H4 (cell line): ENCODE measurements around the gene PPP1R7. TPM values are rescaled to one million over a fixed set of nuclear protein-coding genes. Genes with fewer than 3 reads are reported as not detected.

Experiments
- DNase-seq: peaks from one replicate; pipeline ENCODE4 v3.0.0-alpha.2; 2015; ENCODE audit warnings: low spot score
- total RNA-seq: library from RNA; depleted of rRNA; stranded (reverse); fragments of >200 nt; shearing (Covaris generic); gene quantifications from 2 replicates; pipeline ENCODE4 v1.2.3, GENCODE V29; 2014

Gene PPP1R7
- total RNA-seq, 1 experiment from 2014 or later, result 103 TPM

- no peak for DNase-seq
Observed at GRCh38 chr2:241161646-241162281, 11.5 kb downstream of the PPP1R7 start.

GRCh38 chr2:241163601-241164118, 13.4 kb downstream of the PPP1R7 start:
- no peak for DNase-seq

DNA sequence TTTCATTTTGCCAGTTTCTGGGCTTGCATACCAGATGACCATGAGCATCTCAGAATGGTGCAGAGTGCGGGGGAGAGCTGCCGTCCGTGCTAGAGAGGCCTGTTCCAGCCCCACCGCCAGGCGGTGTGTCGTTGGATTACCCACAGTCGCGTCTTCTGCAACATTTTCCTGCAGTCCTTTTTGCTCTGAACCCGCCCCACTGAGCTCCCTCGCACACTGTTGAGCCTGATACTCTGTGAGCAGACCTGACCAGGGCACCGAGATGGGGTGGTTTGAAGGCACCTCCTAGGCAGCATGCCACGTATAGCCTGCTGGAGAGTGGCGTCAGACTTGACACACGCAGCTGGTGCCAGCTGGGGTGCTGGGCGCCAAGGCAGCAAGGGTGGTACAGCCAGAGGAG, 18.1 kb downstream of the PPP1R7 start:
- no peak for DNase-seq

GRCh38 chr2:241173557-241173956, 23.3 kb downstream of the PPP1R7 start:
- no peak for DNase-seq

DNA sequence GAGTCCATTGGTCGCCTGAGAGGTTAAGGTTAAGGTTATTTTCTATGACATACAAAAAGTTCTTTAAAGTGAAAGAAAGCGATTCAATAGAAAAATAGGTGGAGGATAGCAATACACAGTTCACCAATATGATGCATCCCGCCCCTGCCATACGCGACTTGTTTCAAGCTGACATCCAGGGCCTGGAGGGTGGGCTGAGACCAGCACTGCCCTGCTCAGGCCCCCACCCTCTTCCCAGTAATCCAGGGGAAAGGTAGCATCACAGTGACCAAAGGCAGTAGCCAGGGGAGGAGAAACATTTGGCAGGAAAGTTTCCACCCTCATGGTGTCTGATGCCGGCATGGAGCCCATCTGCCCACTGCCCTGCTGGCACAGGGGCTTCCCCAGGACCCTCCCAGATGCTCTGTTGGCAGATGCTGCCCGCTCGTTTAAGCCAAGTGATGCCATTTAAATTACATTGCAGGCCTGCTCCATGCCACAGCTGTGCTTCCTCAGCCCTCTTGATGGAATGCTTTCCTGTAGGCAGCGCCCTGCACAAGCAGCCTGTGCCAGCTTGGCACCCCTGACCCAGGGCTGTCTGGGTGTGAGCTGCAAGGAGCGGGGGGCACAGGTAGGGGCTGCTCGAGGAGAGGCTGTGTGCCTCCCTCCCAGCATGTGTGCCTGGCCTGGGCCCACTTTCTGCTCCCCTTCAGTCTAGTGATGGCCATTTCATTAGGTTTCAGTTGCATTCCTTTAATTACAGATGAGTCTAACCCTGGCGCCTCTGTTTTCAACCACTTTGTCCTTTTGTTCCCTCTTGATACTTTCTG, 27.5 kb downstream of the PPP1R7 start:
- no peak for DNase-seq

GRCh38 chr2:241178961-241179360, 28.7 kb downstream of the PPP1R7 start:
- no peak for DNase-seq

- no peak for DNase-seq
Observed at GRCh38 chr2:241179899-241180298, 29.6 kb downstream of the PPP1R7 start.

DNA sequence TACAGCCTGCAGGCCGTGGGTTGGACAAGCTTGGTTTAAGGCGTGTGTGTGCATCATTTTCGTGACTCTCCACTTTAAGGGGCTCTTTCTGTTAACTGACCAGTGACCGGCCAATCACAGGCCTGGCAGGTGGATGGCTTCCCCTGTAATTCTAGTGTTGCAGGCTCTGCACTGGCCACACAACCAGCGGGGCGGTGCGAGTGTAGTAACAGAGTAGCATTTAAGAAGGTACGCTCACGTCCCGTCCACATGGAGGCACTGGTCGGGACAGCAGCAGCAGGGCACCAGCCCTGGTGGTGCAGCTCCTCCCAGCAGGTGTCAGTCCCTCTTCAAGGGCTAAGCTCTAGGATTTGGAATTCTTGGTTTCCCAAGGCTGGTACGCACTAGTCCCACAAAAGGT, 30.2 kb downstream of the PPP1R7 start:
- DNase-seq, result no peak

DNA sequence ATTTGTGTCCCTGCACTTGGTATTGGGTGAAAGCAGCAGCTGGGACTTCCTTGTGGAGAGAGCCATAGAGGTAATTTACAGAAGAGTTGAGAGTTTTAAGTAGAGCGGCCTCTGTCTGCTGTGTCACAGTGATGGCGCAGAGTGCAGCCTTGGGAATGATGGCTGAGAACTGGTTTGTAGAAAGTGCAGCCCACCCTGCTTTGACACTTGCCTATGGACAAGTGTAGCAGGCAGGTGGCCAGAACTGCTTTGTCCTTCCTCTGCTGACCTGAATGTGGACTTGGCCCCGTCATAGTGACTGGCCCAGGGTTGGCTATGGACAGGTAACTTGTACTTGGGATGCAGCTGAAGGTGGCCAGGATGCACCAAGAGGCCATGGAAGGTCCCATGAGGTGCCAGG, 31.9 kb downstream of the PPP1R7 start:
- DNase-seq, result no peak

DNA sequence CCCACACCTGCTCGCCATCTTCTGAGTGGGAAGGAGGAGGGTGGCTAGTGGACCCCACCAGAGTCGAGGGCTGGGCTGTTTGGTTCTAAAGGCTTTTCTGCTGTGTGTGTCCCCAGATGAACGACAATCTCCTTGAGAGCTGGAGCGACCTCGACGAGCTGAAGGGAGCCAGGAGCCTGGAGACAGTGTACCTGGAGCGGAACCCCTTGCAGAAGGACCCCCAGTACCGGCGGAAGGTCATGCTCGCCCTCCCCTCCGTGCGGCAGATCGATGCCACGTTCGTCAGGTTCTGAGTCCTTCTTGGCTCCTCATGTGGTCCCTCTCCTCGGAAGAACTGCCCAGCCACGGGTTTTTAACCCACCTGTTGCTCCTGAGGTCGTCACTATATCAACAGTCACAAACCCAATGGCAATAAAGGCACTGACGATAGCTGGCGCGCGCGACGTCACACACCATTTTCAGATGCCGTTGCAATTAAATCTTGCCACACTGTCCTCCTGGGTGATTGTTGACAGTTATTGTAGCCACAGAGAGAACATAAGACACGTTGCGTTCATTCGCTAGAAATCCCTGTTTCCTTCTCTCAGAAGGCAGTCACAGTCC, 32.4 kb downstream of the PPP1R7 start:
- no peak for DNase-seq

GRCh38 chr2:241183221-241183620, 33.0 kb downstream of the PPP1R7 start:
- no peak for DNase-seq

GRCh38 chr2:241184901-241185300, 34.6 kb downstream of the PPP1R7 start:
- no peak for DNase-seq

- no peak for DNase-seq
Observed at GRCh38 chr2:241185961-241186360, 35.7 kb downstream of the PPP1R7 start.

DNA sequence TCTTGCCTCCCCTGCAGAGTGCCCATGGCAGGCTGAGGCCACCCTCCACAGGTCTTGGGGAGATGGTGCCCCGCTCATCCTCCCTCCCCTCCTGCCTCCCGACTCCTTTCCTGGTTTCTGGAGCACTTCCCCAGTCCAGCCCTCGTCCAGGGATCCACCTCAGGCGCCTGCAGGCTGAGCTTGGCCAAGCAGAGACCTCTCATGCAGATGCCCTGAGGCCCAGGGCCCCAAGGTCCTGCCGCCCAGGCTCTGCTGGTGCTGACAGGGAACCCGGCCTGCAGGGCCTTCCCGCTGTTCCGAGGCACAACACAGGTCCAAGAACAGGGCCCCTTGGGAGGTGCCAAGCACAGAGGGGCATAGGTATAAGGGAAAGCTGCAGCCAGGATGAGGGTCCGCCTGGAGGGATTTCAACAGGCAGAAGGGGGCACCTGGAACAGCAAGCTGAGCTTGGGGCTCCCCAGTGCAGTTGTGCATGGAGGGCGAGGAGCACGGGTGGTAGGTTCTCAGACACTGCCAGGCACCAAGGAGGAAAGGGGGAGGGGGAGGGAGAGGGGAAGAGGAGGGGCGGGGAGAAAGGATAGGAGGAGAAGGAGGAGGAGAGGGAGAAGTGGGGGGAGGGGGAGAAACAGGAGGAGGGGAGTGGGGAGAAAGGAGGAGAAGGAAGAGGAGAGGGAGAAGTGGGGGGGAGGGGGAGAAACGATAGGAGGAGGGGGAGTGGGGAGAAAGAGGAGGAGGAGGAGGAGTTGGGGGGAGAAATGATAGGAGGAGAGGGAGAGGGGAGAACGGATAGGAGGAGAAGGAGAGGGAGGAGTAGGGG, 37.0 kb downstream of the PPP1R7 start:
- no peak for DNase-seq

- DNase-seq, result no peak
Observed at GRCh38 chr2:241187918-241188234, 37.6 kb downstream of the PPP1R7 start.

GRCh38 chr2:241188361-241189092, 38.3 kb downstream of the PPP1R7 start, which contains the start of gene ANO7:
Gene ANO7, plus strand, starts transcription at chr2:241188677. Its CDS starts 1,387 bp downstream, at chr2:241190064.
- no peak for DNase-seq

DNA sequence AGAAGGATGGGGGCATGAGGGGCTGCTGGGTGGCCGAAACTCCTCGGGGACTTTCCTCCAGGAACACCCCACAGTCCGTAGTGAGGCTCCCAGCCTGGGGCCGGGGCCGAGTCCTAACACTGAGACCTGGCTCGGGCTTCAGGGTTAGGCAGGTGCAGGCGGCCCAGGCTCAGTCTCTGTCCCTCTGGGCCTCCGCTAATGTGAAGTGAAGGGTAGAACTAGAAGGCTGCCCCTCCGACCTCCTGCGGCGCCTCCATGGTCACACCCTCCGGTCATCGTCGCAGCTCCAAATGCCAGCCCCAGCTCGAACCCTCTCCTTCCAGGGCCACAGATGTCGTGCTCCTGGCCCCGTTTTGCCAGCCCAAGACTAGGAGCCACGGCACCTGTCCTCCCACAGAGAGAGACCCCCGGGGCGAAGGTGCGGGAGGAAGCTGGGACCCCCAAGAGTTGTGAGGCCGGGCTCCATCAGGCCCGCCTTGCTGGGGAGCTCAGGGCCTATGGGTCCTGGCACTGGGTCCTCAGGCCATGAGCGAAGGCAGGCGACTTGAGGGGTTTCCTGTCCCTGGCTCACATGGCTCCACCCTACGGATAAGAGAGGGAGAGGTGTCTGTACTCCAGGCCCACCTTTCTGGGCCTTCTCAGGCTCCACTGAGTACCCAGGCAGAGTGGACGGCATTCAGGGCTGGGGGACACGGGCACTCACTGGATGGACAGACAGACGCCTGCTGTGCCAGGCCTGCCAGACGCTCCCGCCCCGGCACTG, 39.0 kb downstream of the PPP1R7 start:
- no peak for DNase-seq

GRCh38 chr2:241189856-241190201, 39.6 kb downstream of the PPP1R7 start:
- DNase-seq, result no peak

DNA sequence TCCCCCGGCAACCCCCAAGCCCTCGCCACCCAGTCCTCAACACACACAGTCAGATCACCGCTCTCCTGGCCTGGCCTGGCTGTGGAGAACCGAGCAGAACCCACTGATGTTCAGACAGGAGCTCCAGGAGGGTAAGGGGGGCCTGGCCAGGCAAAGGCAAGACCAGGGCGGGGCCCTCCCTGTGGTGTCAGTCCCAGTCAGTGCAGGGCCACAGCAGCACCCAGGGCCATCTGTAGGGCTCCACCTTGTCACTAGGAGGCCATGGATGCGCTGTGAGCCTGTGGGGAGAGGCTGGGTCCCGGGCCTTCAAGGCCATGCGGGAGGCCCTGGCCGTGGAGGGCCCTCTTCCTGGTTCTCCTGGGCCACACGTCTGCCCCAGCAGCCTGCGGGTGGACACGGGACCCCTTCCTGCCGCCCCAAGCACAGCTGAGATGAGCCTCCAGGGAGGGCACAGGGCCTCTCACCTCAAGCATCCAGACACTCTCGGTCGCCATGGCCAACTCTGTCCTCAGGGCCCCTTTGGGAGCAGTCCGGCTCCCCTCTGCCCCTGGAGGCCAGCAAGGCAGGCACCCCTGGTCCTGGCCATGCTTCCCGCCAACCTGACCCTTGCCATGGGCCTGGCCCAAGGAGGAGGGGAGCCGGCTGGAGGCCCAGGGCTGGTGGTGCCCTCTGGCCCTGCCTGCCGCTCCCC, 40.2 kb downstream of the PPP1R7 start:
- no peak for DNase-seq

DNA sequence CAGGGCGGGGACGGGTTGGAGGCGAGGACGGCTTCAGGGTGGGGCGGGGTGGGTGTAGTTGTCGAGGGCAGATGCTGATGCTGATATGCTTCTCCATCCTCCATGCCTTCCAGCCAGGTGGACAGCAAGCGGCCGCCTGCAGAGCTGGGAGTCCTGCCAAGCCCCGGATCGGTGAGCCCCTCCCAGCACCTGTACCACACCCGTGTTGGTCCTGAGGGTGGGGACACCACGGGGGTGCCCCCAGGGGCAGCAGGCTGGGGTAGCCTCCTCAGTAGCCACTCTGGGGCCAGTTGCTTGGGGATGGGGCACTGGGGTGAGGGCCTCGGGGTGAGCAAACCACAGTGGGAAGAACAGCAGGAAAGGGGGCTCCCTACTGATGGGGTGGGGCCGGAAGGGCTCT, 40.8 kb downstream of the PPP1R7 start:
- no peak for DNase-seq
